SK-N-SH (cell line): Measurements from ENCODE around the gene SLC8B1. TPM values are rescaled to one million over a fixed set of nuclear protein-coding genes. Genes with fewer than 3 reads are reported as not detected.

Source experiments
- CTCF ChIA-PET: fragments of 300-600, 350-600 bp; formaldehyde crosslinking; extraction: SDS; loops from one replicate; lab custom pipeline; 2021; lab: Yijun Ruan, JAX
- POLR2A ChIA-PET: fragments of 350-600 bp; sonication (Branson Sonifier 250); formaldehyde crosslinking; extraction: SDS; loops from one replicate; lab custom pipeline; 2020; ENCODE audit warnings: antibody characterized with exemption, inconsistent platforms; lab: Yijun Ruan, JAX
- DNase-seq: peaks from one replicate; pipeline ENCODE4 v3.0.0; 2012
- H2AFZ ChIP-seq: fragments of 200-600 bp; sonication (generic); 2 replicates; pipeline ENCODE4 v1.8.1; 2016; ENCODE audit warnings: antibody characterized with exemption, mild to moderate bottlenecking, low read depth
- H3F3A ChIP-seq: fragments of 200-600 bp; sonication (generic); replicated peaks from 2 replicates; pipeline ENCODE3; 2016; ENCODE audit warnings: antibody characterized with exemption, mild to moderate bottlenecking; ENCODE audit not compliant: insufficient read depth
- H3K27ac ChIP-seq, 2 experiments: fragments of 200-500 bp in 1 of 2; fragments of 200-600 bp in 1 of 2; sonication (Bioruptor generic) in 1 of 2; sonication (generic), shearing (Covaris generic) in 1 of 2; 2 replicates each; pipeline versions ENCODE4 v1.5.1 to v1.6.1; 2014 to 2016; ENCODE audit warnings: low read depth in 2 of 2, inconsistent platforms in 1 of 2, low read length in 1 of 2, mild to moderate bottlenecking in 1 of 2, mixed read lengths in 1 of 2
- H3K27me3 ChIP-seq: fragments of 200-600 bp; sonication (generic), shearing (Covaris generic); 2 replicates; pipeline ENCODE4 v1.6.1; 2016; ENCODE audit warnings: mixed run types; ENCODE audit not compliant: insufficient read depth
- H3K36me3 ChIP-seq, 2 experiments: fragments of 200-500 bp in 1 of 2; fragments of 200-600 bp in 1 of 2; sonication (Bioruptor generic) in 1 of 2; sonication (generic) in 1 of 2; replicated peaks in 1 of 2; 2 replicates each; pipeline versions ENCODE3 to v1.5.1; 2014 to 2016; ENCODE audit warnings: low read length in 1 of 2, mild to moderate bottlenecking in 1 of 2; ENCODE audit not compliant: insufficient read depth in 2 of 2, control insufficient read depth in 1 of 2
- H3K4me1 ChIP-seq, 2 experiments: fragments of 200-500 bp in 1 of 2; fragments of 200-600 bp in 1 of 2; sonication (Bioruptor generic) in 1 of 2; sonication (generic), shearing (Covaris generic) in 1 of 2; 2 replicates each; pipeline versions ENCODE4 v1.5.1 to v1.6.1; 2014 to 2016; ENCODE audit warnings: low read depth in 1 of 2, low read length in 1 of 2, mixed run types in 1 of 2; ENCODE audit not compliant: insufficient read depth in 2 of 2, control insufficient read depth in 1 of 2
- H3K4me2 ChIP-seq: fragments of 200-600 bp; sonication (generic), shearing (Covaris generic); 2 replicates; pipeline ENCODE4 v1.6.1; 2017; ENCODE audit warnings: mixed run types
- H3K4me3 ChIP-seq, 2 experiments: fragments of 200-500 bp in 1 of 2; fragments of 200-600 bp in 1 of 2; sonication (Bioruptor generic) in 1 of 2; sonication (generic), shearing (Covaris generic) in 1 of 2; 2 replicates each; pipeline versions ENCODE4 v1.5.1 to v1.8.1; 2014 to 2016; ENCODE audit warnings: low read depth in 2 of 2, inconsistent platforms in 1 of 2, low read length in 1 of 2, mild to moderate bottlenecking in 1 of 2, mixed read lengths in 1 of 2, moderate library complexity in 1 of 2
- H3K79me2 ChIP-seq: fragments of 200-600 bp; sonication (generic); 2 replicates; pipeline ENCODE4 v1.8.1; 2017; ENCODE audit warnings: mild to moderate bottlenecking; ENCODE audit not compliant: insufficient read depth
- H3K9ac ChIP-seq: fragments of 200-600 bp; sonication (generic); 2 replicates; pipeline ENCODE4 v1.6.1; 2017; ENCODE audit warnings: mixed run types
- H3K9me2 ChIP-seq: fragments of 200-600 bp; sonication (generic); 2 replicates; pipeline ENCODE4 v1.6.1; 2017; ENCODE audit warnings: mixed run types
- H3K9me3 ChIP-seq: fragments of 200-600 bp; sonication (generic); 2 replicates; pipeline ENCODE4 v1.6.1; 2017; ENCODE audit warnings: mixed run types, mild to moderate bottlenecking, moderate library complexity
- H4K20me1 ChIP-seq: fragments of 200-600 bp; sonication (generic); 2 replicates; pipeline ENCODE4 v1.6.1; 2017; ENCODE audit warnings: mild to moderate bottlenecking, mixed run types; ENCODE audit not compliant: insufficient read depth
- CHD2 ChIP-seq: fragments of 150-350 bp; IDR thresholded peaks from 2 replicates; pipeline ENCODE4 v1.6.1; 2018; ENCODE audit warnings: low read length; ENCODE audit not compliant: partially characterized antibody
- ELF1 ChIP-seq: IDR thresholded peaks from 2 replicates; pipeline ENCODE4 v1.4.0; 2012
- FOSL2 ChIP-seq: IDR thresholded peaks from 2 replicates; pipeline ENCODE4 v1.4.0; 2012; ENCODE audit warnings: low read depth, mild to moderate bottlenecking, moderate library complexity, borderline replicate concordance
- FOXJ3 ChIP-seq: sonication (generic); formaldehyde crosslinking; IDR thresholded peaks from 2 replicates; pipeline ENCODE4 v1.5.1; 2020; ENCODE audit warnings: mild to moderate bottlenecking, missing genetic modification reagents
- GATA2 ChIP-seq: sonication (generic); formaldehyde crosslinking; IDR thresholded peaks from 2 replicates; pipeline ENCODE4 v1.5.0; 2020; ENCODE audit warnings: mild to moderate bottlenecking, missing genetic modification reagents
- JUND ChIP-seq: IDR thresholded peaks from 2 replicates; pipeline ENCODE4 v1.4.0; 2012
- MEF2A ChIP-seq: IDR thresholded peaks from 2 replicates; pipeline ENCODE4 v1.4.0; 2012; ENCODE audit warnings: low read depth, borderline replicate concordance
- RCOR1 ChIP-seq: fragments of 150-350 bp; IDR thresholded peaks from 2 replicates; pipeline ENCODE4 v1.6.1; 2017; ENCODE audit warnings: antibody characterized with exemption, low read length
- REST ChIP-seq: IDR thresholded peaks from 2 replicates; pipeline ENCODE4 v1.6.1; 2012; ENCODE audit warnings: mild to moderate bottlenecking, low read depth, low read length, moderate library complexity
- RFX5 ChIP-seq: IDR thresholded peaks from 2 replicates; pipeline ENCODE4 v1.6.1; 2012; ENCODE audit warnings: mild to moderate bottlenecking, improper control_type of control experiment, low read length
- RXRA ChIP-seq: IDR thresholded peaks from 2 replicates; pipeline ENCODE4 v1.4.0; 2012; ENCODE audit warnings: low read depth, mild to moderate bottlenecking, borderline replicate concordance
- SMC3 ChIP-seq: IDR thresholded peaks from 2 replicates; pipeline ENCODE4 v1.6.1; 2012; ENCODE audit warnings: low read depth, low read length, improper control_type of control experiment
- TEAD4 ChIP-seq: IDR thresholded peaks from 2 replicates; pipeline ENCODE4 v1.4.0; 2012; ENCODE audit warnings: mild to moderate bottlenecking, borderline replicate concordance; ENCODE audit not compliant: insufficient read depth
- YY1 ChIP-seq: IDR thresholded peaks from 2 replicates; pipeline ENCODE4 v1.4.0; 2012; ENCODE audit warnings: low read depth, mild to moderate bottlenecking
- WGBS: methylation state at CpG from one replicate; pipeline ENCODE4 v1.1.6; 2017; ENCODE audit warnings: low lambda C conversion rate; 5-methylcytosine and 5-hydroxymethylcytosine counted together
- polyA plus RNA-seq, 3 experiments: library from polyadenylated mRNA; depleted of rRNA; stranded (reverse); fragments of >200 nt; gene quantifications; 2 replicates each; pipeline ENCODE4 v1.2.3, GENCODE V29; 2012
- TF ChIP-seq, protein P1 (sequence below): IDR thresholded peaks from 2 replicates; pipeline ENCODE4; 2012

The SLC8B1 gene
- polyA plus RNA-seq, 1 of the 3 experiments (the other 2 are of a cell fraction) = 12.0 TPM

- Histone ChIP-seq H3F3A (peaks cover 3% of the 10 kb centered on the region), H3K36me3 (peaks cover 0 to 2% of the 10 kb centered on the region in 2 experiments), H3K27me3 (no peaks in the 10 kb centered on the region), H3K9me3 (no peaks in the 10 kb centered on the region), H4K20me1 (no peaks in the 10 kb centered on the region), H3K4me2 (no peak overlapping the region)
- DNase-seq = no peak
- 96% methylated on average over 8 of the region's 8 CpGs for WGBS
- TF ChIP-seq JUND (no peak), TEAD4 (no peak), RFX5 (no peak), RCOR1 (no peak), YY1 (no peak)
- TF ChIP-seq, protein P1, sequence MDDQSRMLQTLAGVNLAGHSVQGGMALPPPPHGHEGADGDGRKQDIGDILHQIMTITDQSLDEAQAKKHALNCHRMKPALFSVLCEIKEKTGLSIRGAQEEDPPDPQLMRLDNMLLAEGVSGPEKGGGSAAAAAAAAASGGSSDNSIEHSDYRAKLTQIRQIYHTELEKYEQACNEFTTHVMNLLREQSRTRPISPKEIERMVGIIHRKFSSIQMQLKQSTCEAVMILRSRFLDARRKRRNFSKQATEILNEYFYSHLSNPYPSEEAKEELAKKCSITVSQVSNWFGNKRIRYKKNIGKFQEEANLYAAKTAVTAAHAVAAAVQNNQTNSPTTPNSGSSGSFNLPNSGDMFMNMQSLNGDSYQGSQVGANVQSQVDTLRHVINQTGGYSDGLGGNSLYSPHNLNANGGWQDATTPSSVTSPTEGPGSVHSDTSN = no peak
- TF ChIP-seq, all 33 proteins: peak for 0
- Histone ChIP-seq H3K4me3 (no peak overlapping the region), H2AFZ (no peak overlapping the region), H3K9ac (no peak overlapping the region), H3K4me1 (peaks cover 7 to 11% of the 10 kb centered on the region in 2 experiments; a peak in 3 of 4 replicates), H3K9me2 (no peaks in the 10 kb centered on the region), H3K79me2 (no peaks in the 10 kb centered on the region), H3K27ac (no peak overlapping the region)
- ChIA-PET POLR2A (no interaction called here), CTCF (interaction anchor here (1.0 kb wide), 1 partner anchor 12 kb away, joined by 3 read pairs; no protein-coding TSS in a partner anchor)
Measured at GRCh38 chr12:113302466-113302865, 32.4 kb downstream of the SLC8B1 start.

GRCh38 chr12:113301811-113302210 lies 33.1 kb downstream of the SLC8B1 start:
- TF ChIP-seq ELF1 = no peak
- TF ChIP-seq RXRA = no peak
- TF ChIP-seq FOSL2 = no peak
- TF ChIP-seq FOXJ3 (CRISPR knock-in tag) = no peak
- TF ChIP-seq CHD2 = no peak
- no peak for TF ChIP-seq MEF2A
- no peak for TF ChIP-seq RFX5
- TF ChIP-seq GATA2 (CRISPR knock-in tag) = no peak
- TF ChIP-seq SMC3 = no peak
- no peak for TF ChIP-seq REST
- TF ChIP-seq, all 33 proteins: peak for 0
- ChIA-PET CTCF (interaction anchor here (1.0 to 1.2 kb wide), 2 partner anchors 11 kb away, joined by 3 to 4 read pairs; no protein-coding TSS in a partner anchor), POLR2A (no interaction called here)
- no peak overlapping the region for H3K27ac ChIP-seq
- H3K9ac ChIP-seq = no peak overlapping the region
- H3K4me2 ChIP-seq = no peak overlapping the region
- H3K79me2 ChIP-seq = no peaks in the 10 kb centered on the region
- H3K4me1 ChIP-seq = peaks cover 7 to 11% of the 10 kb centered on the region in 2 experiments; a peak in 3 of 4 replicates
- no peaks in the 10 kb centered on the region for H3K9me2 ChIP-seq
- 99% methylated on average over 6 of the region's 6 CpGs for WGBS
- H2AFZ ChIP-seq = no peak overlapping the region
- H4K20me1 ChIP-seq = no peaks in the 10 kb centered on the region
- peaks cover 3% of the 10 kb centered on the region for H3F3A ChIP-seq
- no peaks in the 10 kb centered on the region for H3K27me3 ChIP-seq
- H3K36me3 ChIP-seq = no peaks in the 10 kb centered on the region
- DNase-seq = no peak
- H3K9me3 ChIP-seq = no peaks in the 10 kb centered on the region
- H3K4me3 ChIP-seq = no peak overlapping the region
